Neuronal stem cell (in vitro differentiated cells): ENCODE measurements around the gene AATF.

Experiments used
- DNase-seq: peaks from one replicate; pipeline ENCODE4 v3.0.0-alpha.2; 2013; ENCODE audit warnings: low spot score
- H2AFZ ChIP-seq: one replicate; pipeline ENCODE4 v1.6.1; 2013; ENCODE audit warnings: mild to moderate bottlenecking, low read length, inconsistent platforms
- H2AK5ac ChIP-seq: 2 replicates; pipeline ENCODE4 v1.6.1; 2013; ENCODE audit warnings: low read depth, mild to moderate bottlenecking, inconsistent platforms, low read length, moderate library complexity, mixed read lengths
- H2BK120ac ChIP-seq: 2 replicates; pipeline ENCODE4 v1.6.1; 2013; ENCODE audit warnings: low read depth, mild to moderate bottlenecking, inconsistent platforms, low read length, moderate library complexity, mixed read lengths
- H2BK12ac ChIP-seq: one replicate; pipeline ENCODE4 v1.6.1; 2013; ENCODE audit warnings: low read length, inconsistent platforms
- H2BK15ac ChIP-seq: 2 replicates; pipeline ENCODE4 v1.6.1; 2013; ENCODE audit warnings: mild to moderate bottlenecking, low read length, inconsistent platforms, mixed read lengths
- H2BK5ac ChIP-seq: one replicate; pipeline ENCODE4 v1.6.1; 2013; ENCODE audit warnings: inconsistent platforms, mild to moderate bottlenecking, low read length, moderate library complexity
- H3K14ac ChIP-seq: one replicate; pipeline ENCODE4 v1.6.1; 2013; ENCODE audit warnings: low read length, inconsistent platforms
- H3K18ac ChIP-seq: 2 replicates; pipeline ENCODE4 v1.6.1; 2013; ENCODE audit warnings: low read length, inconsistent platforms
- H3K23ac ChIP-seq: 2 replicates; pipeline ENCODE4 v1.6.1; 2013; ENCODE audit warnings: low read depth, mild to moderate bottlenecking, mixed read lengths, low read length, inconsistent platforms; ENCODE audit not compliant: poor library complexity
- H3K27ac ChIP-seq: replicated peaks from 3 replicates; pipeline ENCODE4 v1.5.1; 2013; ENCODE audit warnings: low read length, inconsistent platforms
- H3K27me3 ChIP-seq, 3 experiments: 2 replicates each; pipeline ENCODE4 v1.6.1; 2013; ENCODE audit warnings: low read length in 3 of 3, mild to moderate bottlenecking in 2 of 3, inconsistent platforms in 1 of 3, low read depth in 1 of 3, mixed read lengths in 1 of 3, moderate library complexity in 1 of 3; ENCODE audit not compliant: control insufficient read depth in 3 of 3, insufficient read depth in 3 of 3
- H3K36me3 ChIP-seq, 2 donors: replicated peaks in 1 of 2; 2 replicates each; pipeline ENCODE4 v1.6.1; 2013; ENCODE audit warnings: low read length in 2 of 2; ENCODE audit not compliant: control insufficient read depth in 2 of 2, insufficient read depth in 2 of 2
- H3K4ac ChIP-seq: 2 replicates; pipeline ENCODE4 v1.6.1; 2013; ENCODE audit warnings: inconsistent platforms, mild to moderate bottlenecking, low read length, moderate library complexity
- H3K4me1 ChIP-seq, 2 donors: 1 replicate in 1 of 2; 2 replicates in 1 of 2; pipeline ENCODE4 v1.6.1; 2013; ENCODE audit warnings: low read length in 2 of 2, low read depth in 1 of 2; ENCODE audit not compliant: control insufficient read depth in 2 of 2, insufficient read depth in 1 of 2
- H3K4me2 ChIP-seq: one replicate; pipeline ENCODE4 v1.6.1; 2013; ENCODE audit warnings: mild to moderate bottlenecking, low read length, inconsistent platforms; ENCODE audit not compliant: insufficient read depth, poor library complexity, severe bottlenecking
- H3K4me3 ChIP-seq, 2 donors: 2 replicates each; pipeline ENCODE4 v1.5.1; 2013; ENCODE audit warnings: low read length in 2 of 2, mild to moderate bottlenecking in 2 of 2, inconsistent platforms in 1 of 2, moderate library complexity in 1 of 2
- H3K79me1 ChIP-seq: one replicate; pipeline ENCODE4 v1.6.1; 2013; ENCODE audit warnings: low read depth, mild to moderate bottlenecking, inconsistent platforms, low read length, moderate library complexity
- H3K9ac ChIP-seq: one replicate; pipeline ENCODE4 v1.6.1; 2013; ENCODE audit warnings: mild to moderate bottlenecking, low read depth, low read length, inconsistent platforms; ENCODE audit not compliant: poor library complexity
- H3K9me3 ChIP-seq, 2 donors: replicated peaks in 1 of 2; 2 replicates each; pipeline versions ENCODE3 to v1.6.1; 2013; ENCODE audit warnings: low read length in 2 of 2, mild to moderate bottlenecking in 2 of 2, inconsistent platforms in 1 of 2, low read depth in 1 of 2, mixed read lengths in 1 of 2, moderate library complexity in 1 of 2; ENCODE audit not compliant: control insufficient read depth in 2 of 2, insufficient read depth in 1 of 2
- H4K8ac ChIP-seq: one replicate; pipeline ENCODE4 v1.6.1; 2013; ENCODE audit warnings: low read depth, mild to moderate bottlenecking, inconsistent platforms, low read length, moderate library complexity
- H4K91ac ChIP-seq: one replicate; pipeline ENCODE4 v1.6.1; 2013; ENCODE audit warnings: low read length, low read depth, mild to moderate bottlenecking, inconsistent platforms; ENCODE audit not compliant: poor library complexity
- WGBS, 2 donors: extraction: QIAGEN DNeasy Blood & Tissue Kit; methylation state at CpG; one replicate each; pipeline ENCODE4 v1.1.7; 2013; ENCODE audit warnings: missing lambda C conversion rate in 2 of 2, mixed read lengths in 1 of 2; ENCODE audit not compliant: insufficient read length in 2 of 2, insufficient replicate concordance in 1 of 2; ENCODE audit errors: extremely low coverage in 2 of 2; 5-methylcytosine and 5-hydroxymethylcytosine counted together

AATF gene

GRCh38 chr17:36940313-36941264 lies 8.2 kb upstream of the AATF start:
- no peaks in the 10 kb centered on the region for H3K79me1 ChIP-seq
- H3K4me2 ChIP-seq, result no peak overlapping the region
- H3K23ac ChIP-seq, result peak overlapping the region; percentile 66
- no peak overlapping the region for H4K91ac ChIP-seq
- no peak overlapping the region for H2BK12ac ChIP-seq
- WGBS, 2 donors, result no CpG with 5 or more reads among the region's 52 CpGs
- H3K4me3 ChIP-seq, result no peak overlapping the region
- H2AK5ac ChIP-seq, result peak overlapping the region; percentile 73
- no peak overlapping the region for H3K14ac ChIP-seq
- H3K18ac ChIP-seq, result peak overlapping the region; percentile 31
- H2BK120ac ChIP-seq, result no peak overlapping the region
- no peak overlapping the region for H2BK5ac ChIP-seq
- H3K9ac ChIP-seq, result no peak overlapping the region
- H3K4me1 ChIP-seq, result peaks cover 13 to 24% of the 10 kb centered on the region in 2 donors
- no peaks in the 10 kb centered on the region for H3K36me3 ChIP-seq
- H3K4ac ChIP-seq, result no peak overlapping the region
- no peak overlapping the region for H4K8ac ChIP-seq
- no peak overlapping the region for H3K27ac ChIP-seq
- no peaks in the 10 kb centered on the region for H3K9me3 ChIP-seq
- no peak for DNase-seq
- no peak overlapping the region for H2BK15ac ChIP-seq
- peaks cover 71 to 100% (median 92%) of the 10 kb centered on the region in 3 experiments for H3K27me3 ChIP-seq
- no peak overlapping the region for H2AFZ ChIP-seq

GRCh38 chr17:36941265-36942010 lies 7.3 kb upstream of the AATF start:
- H3K79me1 ChIP-seq, result no peaks in the 10 kb centered on the region
- no peak overlapping the region for H3K4ac ChIP-seq
- H2BK12ac ChIP-seq, result no peak overlapping the region
- peaks cover 0 to under 1% of the 10 kb centered on the region in 2 donors for H3K9me3 ChIP-seq
- peak overlapping the region; percentile 86 for H2AFZ ChIP-seq
- H3K27me3 ChIP-seq, result peaks cover 68 to 100% (median 92%) of the 10 kb centered on the region in 3 experiments
- H3K36me3 ChIP-seq, result no peaks in the 10 kb centered on the region
- H3K23ac ChIP-seq, result no peak overlapping the region
- H3K4me2 ChIP-seq, result peak overlapping the region; percentile 63
- H2BK120ac ChIP-seq, result no peak overlapping the region
- H3K27ac ChIP-seq, result no peak overlapping the region
- H2BK5ac ChIP-seq, result no peak overlapping the region
- peaks cover 8 to 16% of the 10 kb centered on the region in 2 donors for H3K4me1 ChIP-seq
- H3K18ac ChIP-seq, result peak overlapping the region; percentile 73
- no peak overlapping the region for H3K4me3 ChIP-seq
- H2BK15ac ChIP-seq, result no peak overlapping the region
- no peak overlapping the region for H3K14ac ChIP-seq
- no peak overlapping the region for H3K9ac ChIP-seq
- H2AK5ac ChIP-seq, result peak overlapping the region; percentile 10
- no CpG with 5 or more reads among the region's 17 CpGs for WGBS, 2 donors
- DNase-seq, result no peak
- H4K8ac ChIP-seq, result no peak overlapping the region
- H4K91ac ChIP-seq, result no peak overlapping the region

DNA sequence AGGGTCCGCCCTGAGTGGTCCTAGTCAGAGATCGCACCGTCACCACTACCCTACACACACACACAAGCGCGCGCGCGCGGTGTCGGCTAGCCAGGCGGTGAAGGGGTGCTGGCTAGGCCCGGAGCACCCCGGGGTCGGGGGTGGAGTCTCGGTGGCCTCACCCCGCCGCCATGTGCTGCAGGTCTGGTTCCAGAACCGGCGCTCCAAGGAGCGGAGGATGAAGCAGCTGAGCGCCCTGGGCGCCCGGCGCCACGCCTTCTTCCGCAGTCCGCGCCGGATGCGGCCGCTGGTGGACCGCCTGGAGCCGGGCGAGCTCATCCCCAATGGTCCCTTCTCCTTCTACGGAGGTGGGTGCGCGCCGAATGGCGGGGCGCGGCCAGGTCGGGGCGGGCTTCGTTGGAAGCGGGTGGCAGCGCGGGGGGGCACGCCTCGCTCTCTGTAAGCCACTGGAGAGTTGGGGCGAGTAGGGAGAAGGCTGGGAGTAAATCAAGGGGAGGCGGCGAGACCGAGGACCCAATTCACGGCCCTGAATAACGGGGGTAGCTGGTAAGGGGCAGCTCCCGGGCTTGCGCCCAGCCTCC lies 6.6 kb upstream of the AATF start:
- Histone ChIP-seq H2BK12ac (peak overlapping the region; percentile 24), H3K23ac (peak overlapping the region; percentile 90), H3K4me1 (peaks cover 7 to 12% of the 10 kb centered on the region in 2 donors), H3K4ac (no peak overlapping the region), H3K36me3 (no peaks in the 10 kb centered on the region), H3K18ac (peak overlapping the region; percentile 73), H3K27me3 (peaks cover 73 to 100% (median 92%) of the 10 kb centered on the region in 3 experiments), H4K91ac (no peak overlapping the region), H4K8ac (no peak overlapping the region), H3K4me3 (peak overlapping the region in 1 of 2 donors; percentile 23), H2AK5ac (no peak overlapping the region), H2BK15ac (peak overlapping the region; percentile 16), H3K27ac (no peak overlapping the region), H2BK5ac (no peak overlapping the region), H3K14ac (no peak overlapping the region), H3K9ac (no peak overlapping the region), H2AFZ (peak overlapping the region; percentile 86), H3K79me1 (no peaks in the 10 kb centered on the region), H3K9me3 (peaks cover 0 to 2% of the 10 kb centered on the region in 2 donors), H3K4me2 (peak overlapping the region; percentile 63), H2BK120ac (no peak overlapping the region)
- no peak for DNase-seq
- WGBS, 2 donors, result no CpG with 5 or more reads among the region's 57 CpGs
